Spinal cord (tissue), 4 donors: Measurements from ENCODE around the gene INSYN2B. TPM values are rescaled to one million over a fixed set of nuclear protein-coding genes. Genes with fewer than 3 reads are reported as not detected.

ENCODE experiments used
- polyA plus RNA-seq, 2 donors: library from polyadenylated mRNA; unstranded; fragments of 120-200 nt; gene quantifications; one replicate each; pipeline ENCODE4 v1.2.1, GENCODE V29; 2013; ENCODE audit not compliant: insufficient read length in 2 of 2
- small RNA-seq: library from RNA; depleted of rRNA; stranded (forward); fragments of <200 nt; gene quantifications from one replicate; pipeline ENCODE3, GENCODE V24; 2014; ENCODE audit warnings: low replicate concordance
- total RNA-seq, 2 donors: library from RNA; depleted of rRNA in 1 of 2; stranded (reverse); fragments of 120-200 nt in 1 of 2; fragments of >200 nt in 1 of 2; gene quantifications; one replicate each; pipeline versions ENCODE4 v1.2.3 to v1.2.4, GENCODE V29; 2013 to 2014

Gene INSYN2B
- total and polyA plus RNA-seq, 4 donors = 3.2 to 5.3 (median 4.6) TPM

Small RNA genes within 50 kb of the gene (small RNA-seq; reads per million reads assigned to genes)
- gene MIR378E = not detected

Other genes starting within 250 kb of the INSYN2B start
- gene FOXI1, start 125.4 kb upstream of the INSYN2B start, total RNA-seq = not detected
- gene FOXI1, start 125.4 kb upstream of the INSYN2B start, polyA plus RNA-seq = under 1 TPM in 1 of 2 donors, not detected in 1; 0.08 TPM